Effector memory CD8-positive, alpha-beta T cell (primary cell): ENCODE measurements around the gene C5orf58.

Experiments used
- ATAC-seq: fragments of 150-1000 bp; cut with Tn5 transposase; replicated peaks from 2 replicates; pipeline ENCODE4 v1.10.0; 2021; ENCODE audit warnings: mild to moderate bottlenecking, moderate library complexity
- DNase-seq, 3 experiments: peaks; one replicate each; pipeline ENCODE4 v3.0.0; 2021
- H3K27ac Mint-ChIP-seq, 2 donors: one replicate each; pipeline ENCODE4 v1.8.0; 2022; ENCODE audit warnings: mild to moderate bottlenecking in 2 of 2, mixed read lengths in 2 of 2, moderate library complexity in 2 of 2
- H3K27me3 Mint-ChIP-seq, 2 donors: one replicate each; pipeline ENCODE4 v1.8.0; 2022; ENCODE audit warnings: mixed read lengths in 2 of 2
- H3K36me3 Mint-ChIP-seq: one replicate; pipeline ENCODE4 v1.8.0; 2022; ENCODE audit warnings: mild to moderate bottlenecking, moderate library complexity, mixed read lengths; ENCODE audit not compliant: insufficient read depth
- H3K4me1 Mint-ChIP-seq, 2 donors: one replicate each; pipeline ENCODE4 v1.8.0; 2022; ENCODE audit warnings: low read depth in 2 of 2, mixed read lengths in 2 of 2
- H3K4me3 Mint-ChIP-seq, 2 donors: one replicate each; pipeline ENCODE4 v1.8.0; 2022; ENCODE audit warnings: mild to moderate bottlenecking in 2 of 2, mixed read lengths in 2 of 2, moderate library complexity in 2 of 2
- H3K9me3 Mint-ChIP-seq, 2 donors: one replicate each; pipeline ENCODE4 v1.8.0; 2022; ENCODE audit warnings: mixed read lengths in 2 of 2

The C5orf58 gene

GRCh38 chr5:170206958-170207357, 25.8 kb upstream of the C5orf58 start:
- no peak overlapping the region for H3K4me3 Mint-ChIP-seq

DNA sequence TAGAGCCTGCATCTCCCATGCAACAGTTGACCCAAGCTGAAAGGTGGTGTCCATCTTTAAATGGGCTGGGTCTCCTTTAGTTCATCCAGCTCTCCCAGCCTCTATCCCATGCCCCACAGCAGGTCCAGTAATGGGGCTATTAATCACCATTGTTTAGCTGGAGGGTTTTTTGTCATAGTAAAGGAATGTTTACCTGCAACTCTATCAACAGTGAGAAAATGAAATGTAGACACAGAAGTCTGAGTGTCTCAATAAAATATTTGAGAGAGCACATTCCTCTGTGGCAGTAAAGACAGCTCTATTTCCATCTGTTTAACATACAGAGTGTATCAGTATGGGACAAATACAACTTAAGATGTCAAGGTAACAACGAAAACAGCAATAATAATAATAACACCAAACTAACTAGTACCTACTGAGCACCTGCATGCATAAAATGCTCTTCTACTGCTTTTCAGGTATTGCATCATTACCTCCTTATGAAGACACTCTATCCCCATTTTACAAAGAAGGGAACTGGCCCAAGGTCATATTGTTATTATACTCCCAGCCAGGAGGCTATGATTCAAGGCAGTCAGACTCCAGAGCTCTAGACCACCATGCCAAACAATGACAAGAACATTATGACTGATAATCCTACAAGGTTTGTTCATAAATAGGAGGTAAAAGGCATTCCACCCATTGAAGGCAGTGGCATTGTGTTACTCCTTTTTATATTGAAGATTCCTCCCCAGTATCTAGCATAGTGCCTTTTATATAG, 21.0 kb upstream of the C5orf58 start:
- H3K27me3 Mint-ChIP-seq = peaks cover 31 to 34% of the 10 kb centered on the region in 2 donors
- H3K36me3 Mint-ChIP-seq = no peaks in the 10 kb centered on the region
- H3K9me3 Mint-ChIP-seq = no peaks in the 10 kb centered on the region
- no peak for DNase-seq
- H3K4me3 Mint-ChIP-seq = no peak overlapping the region
- ATAC-seq = no peak
- H3K27ac Mint-ChIP-seq = no peak overlapping the region
- H3K4me1 Mint-ChIP-seq = no peaks in the 10 kb centered on the region

More at GRCh38 chr5:170206958-170207357, 25.8 kb upstream of the C5orf58 start:
- peaks cover 67 to 70% of the 10 kb centered on the region in 2 donors for H3K27me3 Mint-ChIP-seq
- DNase-seq (no peak), ATAC-seq (no peak)
- H3K36me3 Mint-ChIP-seq = no peaks in the 10 kb centered on the region
- H3K9me3 Mint-ChIP-seq = no peaks in the 10 kb centered on the region
- H3K4me1 Mint-ChIP-seq = no peaks in the 10 kb centered on the region
- no peak overlapping the region for H3K27ac Mint-ChIP-seq

DNA sequence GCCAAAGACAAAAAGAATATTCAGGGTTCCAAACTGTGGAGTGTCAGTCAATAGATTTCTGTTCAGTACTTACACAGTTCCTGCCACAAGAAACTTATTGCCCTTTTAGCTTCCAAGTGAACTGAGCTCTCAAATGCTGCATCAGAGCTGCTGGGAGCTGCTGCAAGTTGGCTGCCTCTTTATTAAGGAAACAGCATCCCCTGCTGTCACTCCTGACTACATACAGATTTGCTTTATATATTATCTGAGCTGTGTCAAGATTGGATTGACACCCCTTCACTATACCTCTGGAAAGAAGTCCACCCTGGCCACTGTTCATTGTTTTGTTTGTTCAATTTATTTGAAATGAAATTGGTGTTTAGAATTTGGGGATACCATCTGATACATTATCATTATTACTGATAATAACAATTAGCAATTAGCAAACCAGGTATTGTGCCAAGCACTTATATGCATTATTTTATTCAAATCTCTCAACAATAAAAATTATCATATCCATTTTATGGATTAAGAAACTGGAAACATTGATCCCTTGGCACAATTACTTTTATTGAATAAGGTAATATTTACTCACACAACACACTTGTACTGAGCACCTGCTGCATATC, 16.4 kb upstream of the C5orf58 start:
- DNase-seq = no peak
- Mint-ChIP-seq H3K4me1 (no peaks in the 10 kb centered on the region), H3K36me3 (no peaks in the 10 kb centered on the region), H3K9me3 (no peaks in the 10 kb centered on the region), H3K27me3 (peaks cover 0 to 7% of the 10 kb centered on the region in 2 donors), H3K4me3 (no peak overlapping the region), H3K27ac (no peak overlapping the region)
- ATAC-seq = no peak

DNA sequence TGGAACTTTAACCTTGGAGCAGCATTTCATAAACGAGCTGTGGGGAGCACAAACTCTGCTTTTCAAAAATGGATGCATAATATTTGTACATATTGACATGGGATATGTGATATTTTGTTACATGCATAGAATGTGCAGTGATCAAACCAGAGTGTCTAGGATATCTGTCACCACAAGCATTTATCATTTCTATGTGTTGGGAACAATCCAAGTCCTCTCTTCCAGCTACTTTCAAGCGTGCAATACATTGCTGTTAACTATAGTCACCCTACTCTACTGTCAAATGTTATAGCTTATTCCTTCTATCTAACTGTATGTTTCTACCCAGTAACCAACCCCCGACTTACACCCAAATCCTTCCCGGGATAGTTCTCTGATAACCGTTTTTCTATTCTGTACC, 15.0 kb upstream of the C5orf58 start:
- no peak overlapping the region for H3K4me3 Mint-ChIP-seq
- H3K27me3 Mint-ChIP-seq = peaks cover 0 to 7% of the 10 kb centered on the region in 2 donors
- H3K9me3 Mint-ChIP-seq = no peaks in the 10 kb centered on the region
- ATAC-seq (no peak), DNase-seq (no peak)
- no peaks in the 10 kb centered on the region for H3K36me3 Mint-ChIP-seq
- no peak overlapping the region for H3K27ac Mint-ChIP-seq
- H3K4me1 Mint-ChIP-seq = no peaks in the 10 kb centered on the region

DNA sequence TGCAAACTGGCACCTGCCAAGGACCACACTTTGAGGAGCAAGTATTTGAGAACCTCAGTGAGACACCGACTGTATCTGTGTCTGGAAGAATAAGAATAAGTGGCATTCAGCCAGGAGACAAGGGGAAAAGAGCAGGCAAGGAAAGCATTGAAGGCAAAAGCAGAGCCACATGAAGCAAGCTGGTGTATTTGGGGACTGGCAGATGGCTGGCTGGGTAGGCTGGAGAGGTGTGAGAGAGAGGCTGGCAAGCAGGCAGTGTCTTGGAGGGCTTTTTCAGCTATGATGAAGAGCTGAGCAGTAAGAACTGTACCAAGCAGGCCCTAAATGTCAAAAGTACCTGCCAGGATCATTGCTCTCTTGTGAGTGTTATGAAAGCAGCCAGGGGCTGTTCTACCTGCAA, 14.1 kb upstream of the C5orf58 start:
- DNase-seq = no peak
- Mint-ChIP-seq H3K9me3 (no peaks in the 10 kb centered on the region), H3K36me3 (no peaks in the 10 kb centered on the region), H3K27ac (no peak overlapping the region), H3K4me3 (no peak overlapping the region), H3K4me1 (no peaks in the 10 kb centered on the region), H3K27me3 (peaks cover 0 to 7% of the 10 kb centered on the region in 2 donors)
- ATAC-seq = no peak

DNA sequence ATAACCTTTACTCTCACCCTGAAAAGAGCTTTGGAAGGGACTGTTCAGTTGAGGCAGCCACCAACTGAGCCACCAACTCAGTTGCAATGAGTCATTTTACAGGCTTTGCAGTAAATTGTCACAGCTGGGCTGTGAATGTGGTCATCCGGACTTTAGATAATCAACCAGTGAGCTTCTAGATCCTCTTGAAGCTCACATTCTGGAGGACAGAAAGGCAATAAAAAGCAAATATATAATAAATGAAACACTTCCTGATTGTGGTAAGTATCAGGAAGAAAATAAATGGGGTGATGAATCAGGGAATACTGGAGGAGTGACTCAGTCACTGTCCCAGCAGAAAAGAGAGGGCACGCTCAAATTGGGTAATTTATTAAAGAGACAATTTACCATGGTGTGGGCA, 13.2 kb upstream of the C5orf58 start:
- no peak for DNase-seq
- Mint-ChIP-seq H3K27me3 (peaks cover 0 to 7% of the 10 kb centered on the region in 2 donors), H3K4me1 (no peaks in the 10 kb centered on the region), H3K27ac (no peak overlapping the region), H3K9me3 (no peaks in the 10 kb centered on the region), H3K4me3 (no peak overlapping the region), H3K36me3 (no peaks in the 10 kb centered on the region)
- ATAC-seq = no peak

DNA sequence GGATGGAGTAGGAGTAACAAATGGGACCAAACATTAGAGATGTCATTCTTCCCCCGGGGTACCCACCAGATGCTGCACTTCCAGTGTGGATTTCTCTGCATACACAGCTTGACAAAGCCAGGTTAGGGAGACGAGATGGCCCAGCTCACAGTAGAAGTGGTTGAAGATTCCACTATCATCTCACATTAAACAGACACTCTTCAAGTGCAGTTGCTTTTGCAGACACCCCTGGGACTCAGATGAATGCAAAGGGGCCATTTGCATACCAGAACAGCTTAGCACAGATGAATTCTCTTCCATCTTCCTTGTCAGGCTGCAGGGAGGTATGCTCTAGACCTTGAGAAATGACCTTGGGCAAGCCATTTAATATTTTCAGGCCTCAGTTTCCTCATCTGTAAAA, 12.6 kb upstream of the C5orf58 start:
- Mint-ChIP-seq H3K36me3 (no peaks in the 10 kb centered on the region), H3K27ac (no peak overlapping the region), H3K4me3 (no peak overlapping the region), H3K9me3 (no peaks in the 10 kb centered on the region), H3K27me3 (peaks cover 0 to 7% of the 10 kb centered on the region in 2 donors), H3K4me1 (no peaks in the 10 kb centered on the region)
- ATAC-seq = no peak
- no peak for DNase-seq

- H3K9me3 Mint-ChIP-seq = no peaks in the 10 kb centered on the region
- H3K36me3 Mint-ChIP-seq = no peaks in the 10 kb centered on the region
- no peaks in the 10 kb centered on the region for H3K27me3 Mint-ChIP-seq
- no peak overlapping the region for H3K4me3 Mint-ChIP-seq
- H3K4me1 Mint-ChIP-seq = peaks cover 4% of the 10 kb centered on the region in 2 donors
- ATAC-seq (no peak), DNase-seq (no peak)
- H3K27ac Mint-ChIP-seq = no peak overlapping the region
Observed at GRCh38 chr5:170221327-170221741, 11.5 kb upstream of the C5orf58 start.

GRCh38 chr5:170223360-170223759, 9.4 kb upstream of the C5orf58 start:
- Mint-ChIP-seq H3K36me3 (no peaks in the 10 kb centered on the region), H3K4me1 (peaks cover 4% of the 10 kb centered on the region in 2 donors), H3K27ac (no peak overlapping the region), H3K9me3 (no peaks in the 10 kb centered on the region), H3K27me3 (no peaks in the 10 kb centered on the region), H3K4me3 (no peak overlapping the region)
- ATAC-seq (no peak), DNase-seq (no peak)

- no peak overlapping the region for H3K4me3 Mint-ChIP-seq
- no peak for ATAC-seq
- no peaks in the 10 kb centered on the region for H3K36me3 Mint-ChIP-seq
- H3K9me3 Mint-ChIP-seq = no peaks in the 10 kb centered on the region
- no peak for DNase-seq
- no peaks in the 10 kb centered on the region for H3K27me3 Mint-ChIP-seq
- peaks cover 4% of the 10 kb centered on the region in 2 donors for H3K4me1 Mint-ChIP-seq
- H3K27ac Mint-ChIP-seq = no peak overlapping the region
Observed at GRCh38 chr5:170223906-170224305, 8.9 kb upstream of the C5orf58 start.

DNA sequence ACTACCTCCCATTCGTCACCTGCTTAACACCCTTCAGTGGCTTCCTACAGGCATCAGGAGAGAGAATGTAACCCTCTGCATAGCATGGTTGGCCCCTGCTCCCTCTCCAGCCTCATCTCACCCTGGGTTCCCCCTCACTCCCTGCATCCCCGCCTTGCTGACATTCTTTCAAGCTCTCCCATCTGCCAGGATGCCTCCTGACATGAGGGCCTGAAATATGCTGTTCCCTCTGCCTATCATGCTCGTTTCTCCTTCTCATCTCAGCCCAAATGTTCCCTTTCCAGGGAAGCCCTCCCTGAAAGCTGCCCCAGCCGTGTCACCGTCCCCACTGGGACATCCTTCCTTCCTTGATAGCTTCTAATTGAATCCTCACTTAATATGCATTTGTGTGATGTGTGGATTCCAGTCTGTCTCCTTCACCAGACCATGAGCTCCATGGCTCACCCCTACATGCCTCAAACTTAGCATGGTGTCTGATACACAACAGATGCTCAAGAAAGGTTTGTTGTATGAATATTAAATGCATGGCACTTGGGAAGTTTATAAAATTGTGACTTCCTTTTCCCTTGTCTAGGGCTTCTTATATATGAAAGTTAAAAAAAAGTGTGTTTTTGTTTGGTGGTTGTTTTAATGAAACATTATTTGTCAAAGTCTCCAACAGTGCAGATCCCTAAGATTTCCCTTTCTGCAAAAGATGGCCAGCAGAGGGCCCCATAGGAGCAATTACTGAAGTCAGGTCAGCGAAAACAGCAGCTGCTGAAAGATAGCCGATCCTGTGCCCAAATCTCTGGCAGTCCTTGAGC, 7.3 kb upstream of the C5orf58 start:
- peak; percentile 71 to 75 (median 73) for DNase-seq
- Mint-ChIP-seq H3K36me3 (no peaks in the 10 kb centered on the region), H3K27me3 (no peaks in the 10 kb centered on the region), H3K4me1 (peaks cover 4% of the 10 kb centered on the region in 2 donors), H3K4me3 (no peak overlapping the region), H3K9me3 (no peaks in the 10 kb centered on the region), H3K27ac (peak overlapping the region in 1 of 2 donors; percentile 8)
- peak; percentile 73 for ATAC-seq

DNA sequence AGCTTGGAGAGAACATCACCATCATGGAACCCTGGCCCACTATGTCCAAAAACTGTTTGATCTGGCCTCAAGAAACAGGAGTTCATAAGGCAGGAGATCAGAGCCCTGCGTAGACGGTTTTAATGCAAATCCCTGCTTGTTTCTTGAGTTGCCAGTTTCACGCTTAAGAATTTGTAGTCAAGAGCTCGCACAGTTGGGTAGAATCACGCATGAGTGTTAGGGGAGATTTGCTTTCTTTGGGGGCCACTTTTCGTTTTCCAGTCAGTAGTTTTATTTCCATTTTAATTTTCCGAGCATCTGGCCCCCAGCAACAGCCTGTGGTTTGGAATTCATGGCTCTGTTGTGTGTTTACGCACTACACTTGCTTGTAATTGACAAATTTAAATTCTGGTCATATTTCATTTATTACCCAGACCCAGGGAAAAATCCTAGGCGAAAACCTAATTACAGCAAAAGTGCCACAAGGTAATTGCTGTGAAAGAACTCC, 6.6 kb upstream of the C5orf58 start:
- no peaks in the 10 kb centered on the region for H3K9me3 Mint-ChIP-seq
- no peak for DNase-seq
- no peaks in the 10 kb centered on the region for H3K36me3 Mint-ChIP-seq
- ATAC-seq = no peak
- H3K27me3 Mint-ChIP-seq = no peaks in the 10 kb centered on the region
- peak overlapping the region in 1 of 2 donors; percentile 8 for H3K27ac Mint-ChIP-seq
- no peak overlapping the region for H3K4me3 Mint-ChIP-seq
- peaks cover 4% of the 10 kb centered on the region in 2 donors for H3K4me1 Mint-ChIP-seq

GRCh38 chr5:170226661-170227060, 6.1 kb upstream of the C5orf58 start:
- Mint-ChIP-seq H3K27ac (no peak overlapping the region), H3K4me3 (no peak overlapping the region), H3K4me1 (peaks cover 4% of the 10 kb centered on the region in 2 donors), H3K27me3 (no peaks in the 10 kb centered on the region), H3K9me3 (no peaks in the 10 kb centered on the region), H3K36me3 (no peaks in the 10 kb centered on the region)
- ATAC-seq (no peak), DNase-seq (no peak)
